GM19238 (cell line): ENCODE results near the gene UBA3.

Experiments
- DNase-seq: peaks from one replicate; pipeline ENCODE4 v3.0.0; 2011; ENCODE audit warnings: low spot score; ENCODE audit not compliant: insufficient read length

UBA3 gene

DNA sequence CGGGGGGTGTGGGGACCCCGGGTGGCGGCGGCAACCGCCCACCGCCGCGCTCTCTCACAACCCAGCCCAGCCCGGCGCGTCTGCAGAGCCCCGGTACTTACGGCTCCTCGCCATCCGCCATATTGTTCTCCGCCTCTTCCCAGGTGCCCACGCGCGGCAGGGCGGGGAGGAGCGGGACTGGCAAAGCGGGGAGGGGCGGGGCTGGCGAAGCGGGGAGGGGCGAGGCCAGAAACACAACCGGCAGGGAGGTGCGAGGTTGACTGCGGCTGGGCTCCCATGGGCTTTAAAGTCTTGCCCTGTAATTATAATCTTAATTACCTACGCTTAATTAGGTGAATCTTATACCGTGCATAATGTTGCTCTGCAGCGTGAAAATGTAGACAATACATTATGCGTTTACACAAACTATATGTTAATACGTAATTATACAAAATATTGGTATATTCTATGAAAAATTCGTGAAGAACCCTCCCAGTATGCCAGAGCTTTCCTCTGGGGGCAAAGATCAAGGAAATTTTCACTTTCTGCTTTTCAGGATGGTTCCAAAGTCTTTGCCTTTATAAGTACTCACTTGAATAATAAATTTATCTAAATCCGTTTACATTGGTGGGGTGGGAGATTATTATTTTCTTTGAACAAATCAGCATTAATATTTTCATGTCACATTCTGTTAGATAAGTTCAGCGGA, at the start of gene UBA3:
Gene UBA3 (minus strand): TSS at position 133 of the 688 bp plus-strand sequence. CDS start 12 bp downstream, at position 121.
- peak; percentile 56 for DNase-seq

DNA sequence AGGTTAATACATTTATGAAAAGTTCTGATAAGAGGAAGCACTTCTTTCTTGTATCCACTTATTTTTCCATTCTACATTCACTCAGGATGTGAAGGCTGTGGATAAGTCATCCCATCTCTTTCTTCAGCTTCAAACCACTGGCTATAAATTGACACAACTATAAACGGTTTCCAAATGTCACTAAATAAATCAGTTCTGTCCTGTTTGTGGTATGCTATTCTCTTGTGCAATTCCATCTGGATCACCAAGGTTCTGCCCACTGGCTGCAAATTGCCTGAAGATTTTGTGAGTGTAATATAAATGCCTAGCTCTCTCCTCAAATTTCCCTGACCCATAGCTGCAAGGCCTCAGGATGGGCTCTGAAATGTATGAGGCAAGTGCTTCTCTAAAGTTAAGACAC, 49.4 kb upstream of the UBA3 start:
- no peak for DNase-seq

DNA sequence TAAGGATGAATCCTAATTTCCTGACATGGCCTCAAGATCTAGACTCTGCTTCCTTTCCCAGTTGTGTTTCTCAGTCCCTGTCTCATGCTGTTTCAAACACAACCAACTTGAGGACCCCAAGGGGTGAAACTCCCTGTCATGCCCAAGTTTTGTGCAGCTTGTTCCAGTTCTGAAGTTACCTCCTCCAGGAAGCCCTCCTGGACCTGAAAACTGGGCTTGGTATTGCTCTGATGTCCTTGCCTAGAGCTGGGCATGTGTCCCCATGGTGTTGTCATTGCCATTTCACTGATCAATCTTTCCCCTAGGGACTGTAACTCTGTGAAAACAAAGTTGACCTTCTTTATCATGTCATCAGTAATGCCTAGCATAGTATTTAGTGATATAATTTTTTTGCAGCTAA, 48.3 kb upstream of the UBA3 start:
- DNase-seq: no peak

DNA sequence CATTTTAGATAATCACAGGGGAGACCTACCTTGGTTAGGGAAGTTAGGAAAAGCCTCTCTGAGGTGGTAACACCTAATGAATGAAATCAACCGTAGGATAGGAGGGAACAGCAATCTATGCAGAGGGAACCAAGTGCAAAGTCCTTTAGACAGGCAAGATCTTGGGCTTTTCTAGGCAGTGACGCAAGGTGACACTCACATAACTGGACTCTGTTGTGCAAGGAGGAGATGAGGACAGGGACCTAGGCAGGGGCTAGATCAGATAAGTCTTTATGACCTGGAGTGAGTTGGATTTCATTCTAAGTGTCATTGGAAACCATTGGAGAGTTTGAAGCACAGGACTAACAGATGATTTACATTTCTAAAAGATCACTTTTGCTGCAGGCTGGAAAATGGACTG, 46.8 kb upstream of the UBA3 start:
- no peak for DNase-seq

DNA sequence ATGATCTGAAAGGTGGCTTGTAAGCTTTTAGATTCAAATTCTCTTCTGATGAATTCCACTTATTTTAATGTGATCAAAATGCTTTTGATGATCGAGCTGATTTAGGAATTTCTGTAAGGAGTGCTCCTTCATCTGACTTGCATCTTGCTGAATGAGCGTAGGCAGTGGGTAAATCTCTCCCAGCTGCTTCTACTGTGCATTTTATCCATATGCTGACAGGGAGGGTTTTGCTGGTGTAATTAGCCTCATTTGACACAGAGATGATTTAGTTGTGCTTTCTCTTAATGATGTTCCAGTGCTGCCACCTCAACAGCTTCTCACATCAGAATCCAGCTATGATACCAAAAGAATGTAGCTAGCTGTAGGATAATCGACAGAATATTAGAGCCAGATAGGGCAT, 46.1 kb upstream of the UBA3 start:
- DNase-seq: no peak

DNA sequence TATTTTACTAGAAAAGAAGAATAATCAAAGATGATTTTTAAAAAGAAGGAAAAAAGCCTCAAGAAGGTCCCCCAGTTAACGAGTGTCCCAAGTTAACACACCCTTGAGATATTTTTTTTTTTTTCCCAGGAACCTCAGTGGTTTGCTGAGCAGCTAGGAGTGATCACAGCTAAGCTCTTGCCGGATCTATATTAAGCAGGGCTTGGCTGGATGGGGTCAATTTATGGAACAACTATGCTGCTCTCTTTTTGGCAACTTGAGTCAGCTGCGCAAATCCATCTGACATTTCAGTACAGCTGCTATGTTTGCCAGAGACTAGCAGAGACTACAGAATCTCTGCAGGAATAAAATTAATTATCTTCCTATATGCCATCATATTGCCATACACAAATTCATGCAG, 42.2 kb upstream of the UBA3 start, which contains the start of gene LMOD3:
Gene LMOD3 (minus strand): TSS at position 193 of the 400 bp plus-strand sequence. CDS start 209 bp downstream, outside the sequence.
- no peak for DNase-seq

DNA sequence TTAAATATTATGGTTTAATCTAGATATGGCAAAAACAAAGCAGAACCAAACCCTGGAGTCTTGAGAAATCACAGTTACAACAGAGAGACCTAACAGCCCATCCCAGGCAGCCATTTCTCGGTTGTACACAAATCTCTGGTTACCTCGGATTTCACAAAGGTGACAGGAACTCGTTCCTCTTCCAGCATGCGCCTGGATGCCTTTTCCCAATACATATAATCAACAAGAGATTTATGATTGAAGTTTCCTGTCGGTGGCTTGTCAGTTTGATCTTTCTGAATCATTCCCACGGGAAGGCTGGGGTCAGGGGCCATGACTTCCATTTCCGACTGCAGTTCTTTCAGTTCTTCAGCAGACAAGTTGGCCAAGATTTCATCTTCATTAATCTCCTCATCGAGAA, 41.8 kb upstream of the UBA3 start:
- no peak for DNase-seq

DNA sequence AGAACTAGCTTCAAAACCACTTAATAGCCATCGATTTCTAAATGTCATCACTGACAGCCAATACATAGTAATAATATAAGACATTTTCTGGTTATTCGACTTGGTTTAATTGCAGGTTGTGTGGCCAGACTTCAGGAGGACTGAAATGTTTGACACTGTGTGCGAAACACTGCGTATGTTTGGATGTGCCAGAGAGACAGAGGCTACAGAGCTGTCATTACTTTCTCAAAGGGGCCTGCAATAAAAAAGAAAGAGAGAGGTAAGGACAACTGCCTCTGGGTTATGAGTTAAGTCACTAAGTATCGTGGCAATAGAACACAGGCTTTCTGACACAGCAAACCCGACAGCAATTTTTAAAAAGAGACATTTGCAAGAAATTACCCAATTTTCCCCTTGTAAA, 41.3 kb upstream of the UBA3 start:
- DNase-seq: no peak

DNA sequence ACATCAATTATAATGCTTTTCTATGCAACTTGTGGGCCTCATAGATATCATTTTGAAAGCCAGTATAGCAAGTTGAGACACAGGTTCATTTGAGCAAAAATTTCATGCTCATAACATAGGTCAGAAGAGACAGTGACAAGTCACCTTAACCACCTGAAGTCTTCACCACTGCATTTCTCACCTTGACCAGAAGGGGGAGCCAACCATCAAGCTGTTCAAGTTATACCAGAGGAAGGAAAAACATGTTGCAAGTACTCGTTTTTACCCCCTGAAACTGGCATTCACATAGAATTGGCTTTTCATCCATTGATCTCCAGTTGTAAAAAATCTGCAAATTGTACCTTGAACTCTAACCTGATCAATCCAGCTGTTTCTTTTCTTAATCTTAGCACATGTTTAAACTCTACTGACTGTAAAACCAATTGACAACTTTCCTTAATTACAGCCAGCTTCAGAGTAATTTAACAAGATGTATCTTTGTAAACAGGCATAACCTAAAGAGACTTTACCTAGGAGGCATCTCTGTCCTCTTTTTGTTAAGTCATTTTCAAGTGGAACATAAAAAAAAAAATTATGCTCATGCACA, 40.8 kb upstream of the UBA3 start:
- peak; percentile 11 for DNase-seq

DNA sequence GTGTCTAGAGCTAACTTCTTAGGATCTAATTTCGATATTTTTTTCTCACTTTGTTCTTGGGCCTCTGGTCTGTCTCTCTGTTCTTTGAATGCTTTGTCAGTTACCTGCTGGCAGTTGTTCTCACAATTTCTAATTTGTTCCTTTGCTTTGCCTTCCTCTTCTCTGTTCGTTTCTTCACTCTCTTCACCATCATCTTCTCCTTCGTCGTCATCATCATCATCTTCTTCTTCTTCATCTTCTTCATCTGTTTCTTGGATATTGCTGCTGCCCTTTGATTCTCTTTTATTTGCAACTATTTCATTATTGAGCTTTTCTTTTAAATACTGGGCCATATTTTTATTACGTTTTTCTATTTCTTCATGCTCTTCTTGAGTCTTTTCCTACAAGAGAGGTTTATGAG, 39.5 kb upstream of the UBA3 start:
- no peak for DNase-seq

DNA sequence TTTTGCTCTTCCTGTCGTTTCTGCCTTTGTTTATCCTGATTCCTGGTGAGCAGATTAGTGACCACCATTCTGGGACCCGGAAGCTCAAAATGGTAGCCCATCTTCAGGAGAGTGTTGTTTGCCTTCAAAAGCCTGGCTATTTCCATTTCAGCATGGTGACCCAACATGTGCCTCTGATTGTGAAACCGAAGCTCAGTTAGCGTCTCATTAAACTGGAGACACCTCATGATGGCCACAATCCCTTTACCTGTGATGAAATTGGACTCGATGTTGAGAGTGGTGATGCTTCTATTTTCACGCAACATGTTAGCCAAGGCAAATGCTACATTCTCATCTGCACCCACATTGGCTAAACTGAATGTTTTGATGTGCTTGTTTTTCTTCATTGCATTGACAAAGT, 39.0 kb upstream of the UBA3 start:
- no peak for DNase-seq

DNA sequence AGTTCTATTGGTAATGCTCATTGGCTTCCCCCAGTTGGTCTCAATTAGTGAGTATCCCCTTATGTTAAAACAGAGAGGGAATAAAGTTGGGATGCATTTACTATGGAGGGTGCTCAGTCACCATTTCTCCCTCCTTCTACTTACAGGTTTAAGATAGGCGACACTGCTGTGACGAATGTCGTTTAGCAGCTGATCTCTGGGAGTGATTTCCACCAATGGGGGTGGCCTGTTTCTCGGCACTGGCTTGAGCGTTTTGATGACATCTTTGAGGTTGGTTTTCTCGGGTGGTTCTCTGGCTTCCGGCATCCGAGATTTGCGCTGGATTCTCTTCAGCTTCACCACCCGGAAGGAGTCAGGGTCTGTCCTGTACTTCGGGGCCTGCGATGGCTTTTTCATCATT, 38.4 kb upstream of the UBA3 start:
- no peak for DNase-seq

DNA sequence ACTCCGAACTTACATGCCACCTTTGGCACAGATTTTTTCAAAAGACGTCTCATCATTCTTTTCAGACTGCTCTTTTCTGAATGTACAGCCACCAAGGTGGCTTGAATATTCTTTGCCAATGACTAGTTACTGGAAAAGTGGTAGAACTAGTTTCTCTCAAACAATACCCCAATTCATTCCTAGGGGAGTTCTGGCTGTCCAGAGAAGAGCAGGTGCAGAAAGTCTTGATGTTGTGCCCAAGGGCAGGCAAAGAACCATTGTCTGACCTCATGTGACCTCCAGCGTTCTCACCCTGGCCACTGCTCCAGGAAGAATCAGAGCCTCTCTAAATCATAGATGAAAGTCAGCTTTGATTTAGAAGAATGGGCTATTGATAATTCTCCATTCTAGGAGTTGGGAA, 36.7 kb upstream of the UBA3 start:
- DNase-seq: no peak

DNA sequence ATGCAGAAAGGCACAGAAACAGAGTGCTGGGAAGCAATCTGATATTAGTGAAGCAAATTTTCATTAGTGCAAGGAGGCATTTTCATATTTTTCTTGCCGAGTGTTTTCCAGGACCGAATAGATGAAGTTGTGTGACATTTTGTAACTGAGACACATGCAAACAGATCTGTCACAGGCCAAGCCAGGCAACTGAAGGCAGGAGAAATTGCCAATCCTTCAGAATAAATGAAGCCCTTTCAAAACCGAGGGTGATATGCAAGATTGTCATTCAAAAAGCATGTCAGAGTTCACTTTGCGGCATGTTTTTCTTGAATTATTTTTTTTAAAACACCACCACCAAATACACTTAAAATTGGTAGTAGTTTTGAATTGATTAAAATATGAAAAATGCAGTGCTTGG, 36.0 kb upstream of the UBA3 start:
- no peak for DNase-seq

DNA sequence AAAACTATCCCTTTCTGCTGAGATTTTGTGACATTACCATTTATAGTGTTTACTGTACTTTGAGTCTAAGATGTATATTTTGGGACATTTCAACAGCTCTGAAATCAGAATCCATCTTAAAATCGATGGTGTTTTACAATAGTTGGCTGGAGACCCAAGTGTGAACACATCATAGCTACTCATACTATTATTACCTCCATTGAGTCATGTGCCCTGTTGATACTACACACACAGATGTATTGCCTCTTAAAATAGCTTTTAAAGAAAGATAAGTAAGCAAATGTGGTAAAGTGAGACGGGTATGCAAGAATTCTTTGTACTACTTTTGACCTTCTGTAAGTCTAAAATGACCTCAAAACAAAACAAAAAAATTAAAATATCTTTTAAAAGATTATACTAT, 35.6 kb upstream of the UBA3 start:
- no peak for DNase-seq

DNA sequence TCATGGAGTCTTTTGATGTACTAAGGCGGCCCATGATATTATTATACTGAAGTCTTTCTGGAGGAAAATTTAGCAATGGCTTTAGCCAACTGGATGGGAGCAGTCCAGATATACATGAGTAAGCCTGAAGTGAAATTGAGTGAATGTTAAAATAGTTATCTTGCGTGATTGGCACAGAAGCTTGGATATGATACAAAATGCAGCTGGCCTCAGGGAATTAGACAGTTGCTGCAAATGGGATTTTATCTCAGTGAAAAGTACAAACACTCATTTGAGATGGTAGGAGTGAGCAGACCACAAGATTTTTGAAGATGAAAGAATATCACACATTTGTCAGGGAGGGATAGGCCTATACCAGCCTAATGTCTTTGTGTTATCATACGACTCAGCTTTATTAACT, 33.4 kb upstream of the UBA3 start:
- DNase-seq: no peak

DNA sequence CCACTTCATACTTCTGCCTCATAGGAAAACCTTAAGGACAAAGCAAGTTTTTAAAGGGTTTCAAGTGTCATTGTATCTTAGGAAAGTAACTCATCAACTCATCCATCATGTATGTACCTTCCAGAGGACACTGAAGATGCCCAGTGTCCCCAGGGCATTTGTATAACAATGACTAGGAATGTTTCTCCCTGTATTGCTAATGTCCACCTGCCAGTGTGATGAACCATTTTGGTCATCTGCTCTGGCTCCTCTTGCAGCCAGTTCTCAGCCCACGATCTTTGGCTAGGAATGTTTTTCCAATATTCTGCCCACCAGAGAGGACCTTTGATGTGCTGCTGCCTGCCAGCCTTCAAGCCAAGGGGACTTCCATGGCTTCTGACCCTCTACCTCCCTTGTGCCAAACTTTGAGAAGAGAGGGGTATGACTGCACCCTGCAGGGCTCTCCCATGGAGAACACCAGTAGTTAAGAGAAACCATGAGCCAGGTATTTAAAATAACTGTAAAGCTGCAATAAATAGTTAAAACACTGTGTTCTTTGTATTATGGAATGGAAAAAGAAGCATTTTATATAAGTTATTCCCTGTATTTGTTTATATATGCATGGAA, 30.9 kb upstream of the UBA3 start:
- no peak for DNase-seq

DNA sequence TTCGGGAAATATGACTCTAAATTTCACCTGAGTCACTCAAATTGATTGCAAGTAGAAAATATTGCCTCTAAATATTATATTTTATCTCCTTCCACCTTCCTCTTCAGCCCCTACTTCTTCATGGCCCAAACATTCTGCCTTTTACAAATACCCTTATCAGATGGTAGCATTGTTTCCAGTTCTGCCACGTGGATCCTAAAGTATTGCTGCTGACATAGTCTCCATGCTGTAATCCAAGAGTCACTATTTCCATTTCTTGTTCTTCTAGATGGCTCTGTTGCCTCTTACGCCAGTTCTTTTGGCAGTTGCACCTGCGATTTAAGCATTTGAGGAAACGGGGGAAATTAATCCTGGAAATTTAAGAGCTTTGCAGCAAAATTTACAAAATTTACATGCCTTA, 28.6 kb upstream of the UBA3 start:
- DNase-seq: no peak

DNA sequence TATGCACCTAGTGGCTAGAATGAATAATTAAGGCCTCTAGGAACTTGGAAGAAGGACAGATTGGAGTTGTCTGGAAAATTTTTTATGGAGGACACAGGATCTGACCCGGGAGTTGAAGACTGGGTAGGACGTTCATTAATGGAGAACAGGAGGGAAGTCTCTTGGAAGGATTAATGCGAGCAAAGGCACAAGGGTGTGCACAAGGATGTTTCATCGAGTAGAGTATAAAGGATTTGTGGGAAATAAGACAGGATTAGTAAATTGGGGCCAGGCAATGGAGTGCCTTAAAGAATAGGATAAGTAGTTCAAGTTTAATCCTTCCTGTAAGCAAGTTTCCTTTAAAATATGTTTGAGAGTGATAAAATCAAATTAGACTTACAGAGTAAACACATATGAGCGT, 27.7 kb upstream of the UBA3 start:
- no peak for DNase-seq

DNA sequence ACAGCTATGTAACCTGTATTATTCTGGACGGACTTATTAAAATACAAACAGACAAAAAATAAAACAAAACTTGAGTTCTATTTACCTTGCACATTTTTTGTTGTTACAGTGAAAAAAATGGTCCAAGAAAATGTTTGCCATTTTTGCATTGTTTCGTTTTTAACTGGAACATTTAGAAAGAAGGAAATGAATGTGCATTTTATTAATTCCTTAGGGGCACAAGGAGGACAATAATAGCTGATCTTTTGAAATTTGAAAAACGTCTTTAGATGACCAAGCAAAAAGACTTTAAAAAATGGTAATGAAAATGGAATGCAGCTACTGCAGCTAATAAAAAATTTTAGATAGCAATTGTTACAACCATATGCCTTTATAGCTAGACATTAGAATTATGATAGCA, 25.2 kb upstream of the UBA3 start:
- DNase-seq: no peak

DNA sequence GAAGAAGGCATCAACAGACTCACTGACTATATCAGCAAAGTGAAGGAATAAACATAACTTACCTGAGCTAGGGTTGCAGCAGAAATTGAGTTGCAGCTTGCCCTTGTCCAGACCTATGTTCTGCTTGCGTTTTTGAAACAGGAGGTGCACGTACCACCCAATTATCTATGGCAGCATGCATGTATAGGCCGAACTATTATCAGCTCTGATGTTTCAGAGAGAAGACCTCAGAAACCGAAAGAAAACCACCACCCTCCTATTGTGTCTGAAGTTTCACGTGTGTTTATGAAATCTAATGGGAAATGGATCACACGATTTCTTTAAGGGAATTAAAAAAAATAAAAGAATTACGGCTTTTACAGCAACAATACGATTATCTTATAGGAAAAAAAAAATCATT, 24.4 kb upstream of the UBA3 start:
- DNase-seq: no peak

DNA sequence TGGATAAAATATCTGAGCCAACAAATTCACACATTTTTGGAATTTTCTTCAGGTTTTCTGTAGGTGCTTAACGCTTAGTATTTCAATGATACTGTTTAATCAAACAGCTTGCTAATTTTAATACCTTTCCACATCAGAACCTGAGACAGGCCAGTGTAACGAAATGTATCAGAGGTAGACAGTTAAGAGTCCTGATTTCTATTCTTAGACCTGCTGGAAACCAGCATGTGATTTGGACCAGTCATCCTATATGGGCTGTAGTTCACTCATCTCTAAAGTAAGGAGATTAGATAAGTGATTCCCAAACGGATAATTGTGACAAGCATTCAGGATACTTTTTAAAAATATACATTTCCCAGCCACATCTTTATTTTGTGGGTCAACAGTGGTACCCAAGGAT, 23.0 kb upstream of the UBA3 start:
- DNase-seq: no peak

DNA sequence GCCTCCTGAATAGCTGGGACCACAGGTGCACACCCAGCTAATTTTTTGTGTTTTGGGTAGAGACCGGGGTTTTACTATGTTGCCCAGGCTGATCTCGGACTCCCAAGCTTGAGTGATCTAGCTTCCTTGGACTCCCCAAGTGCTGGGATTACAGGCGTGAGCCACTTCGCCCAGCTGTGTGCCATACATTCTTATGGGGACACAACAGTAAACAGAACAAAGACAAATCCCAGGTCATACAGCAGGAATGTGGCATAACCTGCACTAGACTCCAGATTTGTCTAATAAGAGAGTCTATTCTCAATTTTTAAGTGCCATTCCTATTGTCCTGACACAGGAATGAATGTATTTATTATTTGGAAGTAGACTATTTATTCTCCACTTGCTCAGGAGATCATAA, 22.2 kb upstream of the UBA3 start:
- no peak for DNase-seq
